Bladder microvascular endothelial cell (primary cell): ENCODE measurements around the gene IL4I1. TPM values are rescaled to one million over a fixed set of nuclear protein-coding genes. Genes with fewer than 3 reads are reported as not detected.

Source experiments
- total RNA-seq: library from RNA; depleted of rRNA; stranded (reverse); fragments of >200 nt; gene quantifications from 2 replicates; pipeline ENCODE4 v1.2.3, GENCODE V29; 2014

The IL4I1 gene, protein sequence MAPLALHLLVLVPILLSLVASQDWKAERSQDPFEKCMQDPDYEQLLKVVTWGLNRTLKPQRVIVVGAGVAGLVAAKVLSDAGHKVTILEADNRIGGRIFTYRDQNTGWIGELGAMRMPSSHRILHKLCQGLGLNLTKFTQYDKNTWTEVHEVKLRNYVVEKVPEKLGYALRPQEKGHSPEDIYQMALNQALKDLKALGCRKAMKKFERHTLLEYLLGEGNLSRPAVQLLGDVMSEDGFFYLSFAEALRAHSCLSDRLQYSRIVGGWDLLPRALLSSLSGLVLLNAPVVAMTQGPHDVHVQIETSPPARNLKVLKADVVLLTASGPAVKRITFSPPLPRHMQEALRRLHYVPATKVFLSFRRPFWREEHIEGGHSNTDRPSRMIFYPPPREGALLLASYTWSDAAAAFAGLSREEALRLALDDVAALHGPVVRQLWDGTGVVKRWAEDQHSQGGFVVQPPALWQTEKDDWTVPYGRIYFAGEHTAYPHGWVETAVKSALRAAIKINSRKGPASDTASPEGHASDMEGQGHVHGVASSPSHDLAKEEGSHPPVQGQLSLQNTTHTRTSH
- 4.0 and 7.0 TPM in 2 replicates for total RNA-seq

DNA sequence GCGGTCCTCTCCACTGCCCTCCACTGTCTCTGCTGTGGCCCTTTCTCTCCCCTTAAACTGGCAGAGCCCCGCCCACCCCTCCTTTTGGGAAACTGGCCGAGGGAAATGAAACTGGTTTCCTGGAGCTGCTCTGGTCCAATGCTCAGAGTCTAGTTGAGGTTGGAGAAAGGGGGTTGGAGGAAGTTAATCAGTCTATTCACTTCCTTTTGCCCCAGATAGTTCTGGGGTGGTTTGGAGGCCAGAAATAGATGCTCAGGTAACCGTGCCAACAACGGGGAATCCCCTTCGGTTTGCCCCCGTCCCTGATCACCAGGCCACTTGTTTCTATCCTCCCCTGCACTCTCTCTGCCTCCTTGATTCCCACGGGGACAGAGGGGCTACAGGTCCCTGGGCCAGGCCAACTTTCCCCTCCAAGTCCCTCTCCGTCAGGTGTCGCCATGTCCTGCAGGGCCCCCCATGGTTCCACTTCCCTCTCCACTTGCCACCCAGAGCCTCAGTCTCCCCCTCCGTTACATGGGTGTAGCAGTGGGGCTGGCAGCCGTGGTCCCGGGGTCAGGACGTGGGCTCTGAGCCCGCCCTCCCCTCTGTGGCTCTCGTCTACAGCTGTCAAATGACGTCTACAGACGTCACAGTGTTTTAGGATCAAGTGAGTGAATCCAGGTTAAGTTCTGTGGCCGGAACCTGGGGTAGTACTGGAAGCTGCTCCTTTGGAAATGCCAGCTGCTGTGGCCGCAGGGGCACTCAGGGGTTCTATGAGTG, at the start of gene IL4I1:
TSS of gene IL4I1 (minus strand) at position 25 of the 759 bp plus-strand sequence. CDS start 727 bp downstream, outside the sequence.

DNA sequence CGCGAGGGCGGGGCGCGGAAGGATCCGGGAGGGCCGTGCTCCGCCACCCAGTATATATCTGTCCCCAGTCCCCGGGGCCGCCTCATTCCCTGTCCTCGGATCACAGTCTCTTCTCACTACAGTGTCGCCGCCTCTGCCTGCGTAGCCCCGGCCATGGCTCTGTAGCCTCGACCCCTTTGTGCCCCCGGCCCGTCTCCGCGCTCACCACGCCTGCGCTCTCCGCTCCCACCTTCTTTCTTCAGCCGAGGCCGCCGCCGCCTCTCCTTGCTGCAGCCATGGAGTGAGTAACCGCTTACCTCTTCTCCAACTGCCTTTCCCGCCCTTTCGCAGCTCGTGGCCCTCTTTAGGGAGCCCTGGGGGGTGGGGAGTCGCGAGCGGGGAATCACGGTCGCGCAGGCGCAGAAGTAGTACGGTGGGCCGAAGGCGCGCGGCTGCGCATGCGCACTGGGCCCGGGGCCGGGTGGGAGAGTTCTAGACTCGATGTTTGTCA, 32.5 kb upstream of the IL4I1 start, which contains the start of the genes ATF5 and NUP62:
TSS of gene ATF5 (plus strand) at position 85 of the 490 bp plus-strand sequence. CDS start 1,646 bp downstream, outside the sequence.
TSS of gene NUP62 (minus strand) at position 384 of the 490 bp plus-strand sequence. CDS start 19,697 bp downstream, outside the sequence.

DNA sequence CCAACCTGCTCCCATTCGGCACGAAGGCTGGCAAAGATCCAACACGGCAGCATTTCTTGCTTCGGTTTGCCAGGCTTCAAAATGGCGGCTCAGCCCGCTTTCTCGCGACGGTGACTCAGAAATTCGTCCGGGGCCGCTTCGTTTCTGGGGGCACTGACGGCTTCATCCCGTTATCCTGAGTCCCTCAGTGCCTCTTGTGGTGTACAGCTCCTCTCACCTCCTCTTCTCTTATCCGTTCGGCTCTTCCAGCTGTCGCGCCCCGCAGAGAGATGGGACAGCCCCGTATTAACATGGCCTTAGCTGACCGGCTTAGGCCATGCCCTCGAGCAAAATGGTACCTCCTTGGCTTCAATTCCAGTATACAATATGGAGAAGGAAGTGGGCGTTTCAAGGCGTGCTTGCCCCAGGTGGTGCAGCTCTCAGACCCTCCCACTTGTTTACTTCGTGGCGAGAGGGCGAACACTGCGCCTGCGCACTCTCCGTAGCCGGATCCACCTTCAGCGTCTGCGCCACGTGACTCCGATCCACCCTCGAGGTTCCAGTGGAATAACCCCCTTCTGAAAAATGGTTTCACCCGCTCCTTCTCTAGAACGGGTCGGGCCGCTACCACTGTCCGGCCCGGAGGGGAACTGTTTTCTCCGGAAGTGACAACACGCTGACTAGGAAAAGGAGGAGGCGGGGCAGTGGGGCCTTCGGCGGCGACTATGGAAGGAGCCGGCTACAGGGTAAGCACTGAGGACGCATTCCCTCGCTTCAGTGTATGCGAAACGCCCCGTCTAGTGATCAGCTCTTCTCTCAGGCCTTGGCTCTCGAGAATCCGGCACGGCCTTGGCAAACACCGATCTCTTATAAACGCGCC, 19.4 kb downstream of the IL4I1 start, which contains the start of the genes AKT1S1 and TBC1D17:
TSS of gene AKT1S1 (minus strand) at position 336 of the 859 bp plus-strand sequence. CDS start 4,060 bp downstream, outside the sequence.
TSS of gene TBC1D17 (plus strand) at position 683 of the 859 bp plus-strand sequence. CDS start at position 705, 22 bp downstream.

DNA sequence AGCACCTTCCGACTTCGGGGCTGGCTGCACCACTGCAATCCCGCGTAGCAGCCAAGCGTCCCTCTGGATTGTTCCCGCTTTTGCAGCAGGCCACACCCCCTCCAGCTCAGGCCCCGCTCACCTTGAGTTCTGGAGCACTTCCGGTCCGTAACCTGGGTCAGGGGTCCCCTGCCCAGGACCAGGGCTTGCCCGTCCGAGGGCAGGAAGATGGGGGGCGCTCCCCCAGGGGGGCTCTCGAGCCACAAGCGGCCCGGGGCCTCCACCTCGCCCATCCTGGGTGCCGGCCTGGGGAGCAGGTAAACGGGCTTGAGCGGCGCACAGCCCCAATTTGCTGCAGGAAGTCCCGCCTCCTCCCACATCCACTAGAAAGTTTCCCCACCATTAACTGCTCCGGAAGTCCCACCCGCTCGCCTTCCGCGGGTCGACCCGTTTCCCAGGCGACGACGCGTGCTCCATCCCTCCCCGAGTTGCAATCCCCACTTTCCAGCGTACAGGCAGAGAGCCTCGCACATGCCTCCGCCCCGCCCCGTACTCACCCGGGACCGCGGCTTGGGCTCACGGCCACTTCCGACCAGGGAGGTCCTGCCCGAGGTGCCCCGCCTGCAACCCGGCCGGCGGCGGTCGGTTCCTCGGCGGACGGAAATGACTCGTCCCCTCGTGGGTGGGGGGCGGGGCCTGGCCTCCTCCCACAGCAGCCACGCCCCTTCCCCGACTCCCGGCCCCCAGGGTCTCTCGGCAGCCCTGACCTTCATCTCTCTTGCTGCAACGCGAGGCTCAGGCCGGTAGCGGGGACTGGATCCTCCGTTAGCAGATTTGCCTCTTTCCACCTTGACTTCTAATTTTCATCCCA, 29.5 kb downstream of the IL4I1 start, which contains the start of gene PNKP:
TSS of gene PNKP (minus strand) at position 644 of the 850 bp plus-strand sequence. CDS start at position 272, 372 bp downstream.

DNA sequence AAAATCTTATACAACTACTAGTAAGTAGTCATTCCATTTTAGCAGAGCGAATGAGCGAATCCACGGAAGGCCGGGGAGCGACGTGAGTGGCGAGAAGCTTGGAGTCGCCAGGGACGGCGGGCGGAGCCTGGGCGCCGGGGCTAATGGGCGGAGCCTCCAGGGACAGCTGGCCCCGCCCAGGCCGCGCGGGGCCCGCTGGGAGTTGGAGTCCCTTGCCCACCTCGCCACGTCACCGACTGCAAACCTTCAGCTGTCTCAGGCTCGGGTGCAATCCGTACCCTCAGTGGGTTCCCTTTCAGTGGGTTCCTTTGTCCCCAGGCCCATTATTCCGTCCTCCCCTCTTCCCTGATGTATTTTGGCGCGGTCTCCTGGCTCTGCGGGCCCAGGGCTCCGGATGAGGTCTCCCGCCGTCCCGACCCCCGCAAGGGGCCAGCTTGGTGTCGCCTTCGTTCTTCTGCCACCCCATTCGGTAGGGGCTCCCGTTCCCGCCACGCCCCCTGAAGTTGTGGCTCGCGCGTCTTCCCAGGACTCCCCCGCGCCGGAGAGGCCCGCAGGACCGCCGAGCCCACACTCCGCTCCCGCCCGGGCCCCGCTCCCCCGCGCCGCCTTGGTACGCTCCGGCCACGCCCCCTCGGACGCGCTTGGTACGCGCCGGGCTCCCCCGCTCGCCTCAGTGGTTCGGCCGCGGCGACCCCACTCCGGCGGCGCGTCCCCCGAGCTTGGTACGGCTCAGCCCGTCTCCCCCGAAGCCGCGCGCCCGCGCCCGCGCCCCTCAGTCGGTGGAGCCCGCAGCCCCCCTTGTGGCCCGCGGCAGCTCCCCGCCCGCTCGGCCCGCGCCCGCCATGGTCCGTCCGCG, 46.0 kb downstream of the IL4I1 start, which contains the start of gene PTOV1:
TSS of gene PTOV1 (plus strand) at position 673 of the 856 bp plus-strand sequence.

Other genes starting within 250 kb of the IL4I1 start
- 65.2 and 71.7 TPM in 2 replicates for gene IRF3, start 231.0 kb downstream of the IL4I1 start, total RNA-seq
- 4.5 and 7.0 TPM in 2 replicates for gene BCL2L12, start 231.0 kb downstream of the IL4I1 start, total RNA-seq
- gene PRMT1, start 219.6 kb downstream of the IL4I1 start, total RNA-seq = 400 and 451 TPM in 2 replicates
- 0.63 and 3.2 TPM in 2 replicates for gene ADM5, start 207.3 kb downstream of the IL4I1 start, total RNA-seq
- gene CPT1C, start 205.8 kb downstream of the IL4I1 start, total RNA-seq = 22.8 and 24.9 TPM in 2 replicates
- gene TSKS, start 133.6 kb downstream of the IL4I1 start, total RNA-seq = not detected in 2 replicates
- gene AP2A1, start 129.9 kb downstream of the IL4I1 start, total RNA-seq = 46.6 and 81.9 TPM in 2 replicates
- gene FUZ, start 83.6 kb downstream of the IL4I1 start, total RNA-seq = 19.3 and 20.0 TPM in 2 replicates
- 9.7 and 25.1 TPM in 2 replicates for gene MED25, start 78.6 kb downstream of the IL4I1 start, total RNA-seq
- gene PTOV1, start 45.7 kb downstream of the IL4I1 start, total RNA-seq = 37.2 and 79.3 TPM in 2 replicates
- 32.1 and 46.5 TPM in 2 replicates for gene PNKP, start 29.3 kb downstream of the IL4I1 start, total RNA-seq
- gene AKT1S1, start 19.5 kb downstream of the IL4I1 start, total RNA-seq = 6.6 and 12.7 TPM in 2 replicates
- gene TBC1D17, start 19.2 kb downstream of the IL4I1 start, total RNA-seq = 7.8 and 10.9 TPM in 2 replicates
- 3.4 and 5.8 TPM in 2 replicates for gene ATF5, start 32.3 kb upstream of the IL4I1 start, total RNA-seq
- gene NUP62, start 32.6 kb upstream of the IL4I1 start, total RNA-seq = 21.0 and 49.7 TPM in 2 replicates
- gene SIGLEC11, start 64.3 kb upstream of the IL4I1 start, total RNA-seq = not detected in 2 replicates
- 15.2 and 20.6 TPM in 2 replicates for gene VRK3, start 128.5 kb upstream of the IL4I1 start, total RNA-seq
- 6.2 and 7.6 TPM in 2 replicates for gene ZNF473, start 129.1 kb upstream of the IL4I1 start, total RNA-seq